K562 (cell line): ENCODE results near the gene RNF115. TPM values are rescaled to one million over a fixed set of nuclear protein-coding genes. Genes with fewer than 3 reads are reported as not detected.

Experiments used
- ATAC-seq: fragments of 200-7000 bp; cut with Tn5 transposase; 3 replicates; pipeline ENCODE4 v1.9.1; 2020; ENCODE audit warnings: moderate library complexity
- BruUV-seq: library from RNA; stranded (reverse); fragments of 400-500 nt; replicated peaks from 2 replicates; lab custom pipeline; 2021; lab: Mats Ljungman, UMichigan
- CTCF ChIA-PET: fragments of 300-600 bp; formaldehyde crosslinking; extraction: SDS; loops from one replicate; lab custom pipeline; 2021; ENCODE audit warnings: low intra/inter-chr PET ratio; lab: Yijun Ruan, JAX
- POLR2A ChIA-PET: fragments of 300-600, 350-650 bp; sonication (Branson Sonifier 250); formaldehyde crosslinking; extraction: SDS; loops from one replicate; lab custom pipeline; 2021; ENCODE audit warnings: antibody characterized with exemption, inconsistent platforms; lab: Yijun Ruan, JAX
- DNase-seq, 4 experiments: peaks; one replicate each; pipeline versions ENCODE4 v3.0.0 to v3.0.0-alpha.2; 2011 to 2018; ENCODE audit warnings: low spot score in 3 of 4, mixed read lengths in 3 of 4; ENCODE audit errors: extremely low read depth in 1 of 4
- FAIRE-seq: peaks from 2 replicates; lab custom pipeline; 2011; peaks lifted over from hg19 to GRCh38; lab: Jason Lieb, UNC
- H2AFZ ChIP-seq: 2 replicates; pipeline ENCODE4 v1.6.0; 2011; ENCODE audit warnings: low read depth, low read length, control low read depth, inconsistent platforms
- H3K27ac ChIP-seq: fragments of 200-600 bp; 3 replicates; pipeline ENCODE4 v1.8.0; 2011; ENCODE audit warnings: low read depth, mild to moderate bottlenecking, control low read depth, inconsistent platforms, low read length, moderate library complexity, mixed read lengths; ENCODE audit errors: extremely low read depth
- H3K27me3 ChIP-seq, 2 experiments: fragments of 300-600 bp in 1 of 2; 2 replicates in 1 of 2; 3 replicates in 1 of 2; pipeline versions ENCODE4 v1.6.0 to v1.8.0; 2011; ENCODE audit warnings: inconsistent platforms in 2 of 2, low read length in 2 of 2, mild to moderate bottlenecking in 1 of 2, mixed read lengths in 1 of 2, moderate library complexity in 1 of 2; ENCODE audit not compliant: control insufficient read depth in 2 of 2, insufficient read depth in 2 of 2
- H3K36me3 ChIP-seq: fragments of 300-600 bp; 3 replicates; pipeline ENCODE4 v1.8.0; 2011; ENCODE audit warnings: mild to moderate bottlenecking, low read length, inconsistent platforms; ENCODE audit not compliant: control insufficient read depth, insufficient read depth
- H3K4me1 ChIP-seq, 2 experiments: fragments of 200-600 bp in 1 of 2; replicated peaks in 1 of 2; 2 replicates in 1 of 2; 3 replicates in 1 of 2; pipeline versions ENCODE4 v1.5.1 to v1.8.0; 2011; ENCODE audit warnings: inconsistent platforms in 2 of 2, low read length in 2 of 2, mild to moderate bottlenecking in 1 of 2, mixed read lengths in 1 of 2, moderate library complexity in 1 of 2; ENCODE audit not compliant: control insufficient read depth in 2 of 2, insufficient read depth in 2 of 2
- H3K4me2 ChIP-seq: 2 replicates; pipeline ENCODE4 v1.6.1; 2011; ENCODE audit warnings: low read length, control low read depth, inconsistent platforms, mixed read lengths; ENCODE audit not compliant: insufficient read depth
- H3K4me3 ChIP-seq: fragments of 200-600 bp; sonication (generic), shearing (Covaris generic); 2 replicates; pipeline ENCODE4 v1.5.1; 2016; ENCODE audit warnings: control low read depth, inconsistent platforms
- H3K79me2 ChIP-seq: fragments of 200-600 bp; 3 replicates; pipeline ENCODE4 v1.8.0; 2011; ENCODE audit warnings: low read length, inconsistent platforms; ENCODE audit not compliant: control insufficient read depth, insufficient read depth
- H3K9ac ChIP-seq, 2 experiments: 2 replicates each; pipeline versions ENCODE4 v1.6.0 to v1.6.1; 2011; ENCODE audit warnings: low read depth in 2 of 2, low read length in 2 of 2, control low read depth in 1 of 2, inconsistent platforms in 1 of 2, mild to moderate bottlenecking in 1 of 2, mixed read lengths in 1 of 2; ENCODE audit not compliant: insufficient read depth in 1 of 2
- H3K9me1 ChIP-seq: one replicate; pipeline ENCODE4 v1.6.0; 2011; ENCODE audit warnings: inconsistent platforms, mild to moderate bottlenecking, low read length, moderate library complexity; ENCODE audit not compliant: control insufficient read depth, insufficient read depth
- H3K9me3 ChIP-seq: replicated peaks from 2 replicates; pipeline ENCODE4 v1.5.1; 2011; ENCODE audit warnings: low read depth, low read length, inconsistent platforms; ENCODE audit not compliant: control insufficient read depth, insufficient read depth
- H4K20me1 ChIP-seq: replicated peaks from 2 replicates; pipeline ENCODE4 v1.6.1; 2011; ENCODE audit warnings: low read length, inconsistent platforms, mixed read lengths; ENCODE audit not compliant: control insufficient read depth, insufficient read depth
- FOXA1 ChIP-seq: fragments of 450-650 bp; IDR thresholded peaks from 2 replicates; pipeline ENCODE4 v1.6.1; 2016; ENCODE audit warnings: mild to moderate bottlenecking, borderline replicate concordance
- HDAC1 ChIP-seq, 2 experiments: fragments of 450-650 bp; IDR thresholded peaks; 2 replicates each; pipeline ENCODE4 v1.6.1; 2016 to 2017; ENCODE audit warnings: inconsistent platforms in 1 of 2, mild to moderate bottlenecking in 1 of 2, moderate library complexity in 1 of 2
- HMG20A ChIP-seq: fragments of 450-650 bp; formaldehyde crosslinking; conservative IDR thresholded peaks from 2 replicates; pipeline ENCODE4 v1.4.0; 2020; ENCODE audit warnings: mild to moderate bottlenecking, mixed read lengths
- HNRNPUL1 ChIP-seq: fragments of 200-400 bp; formaldehyde crosslinking; IDR thresholded peaks from 2 replicates; pipeline ENCODE4 v1.6.1; 2017; ENCODE audit warnings: low read length
- KAT2B ChIP-seq: IDR thresholded peaks from one replicate; pipeline ENCODE4 v1.6.1; 2012; ENCODE audit warnings: low read depth, mild to moderate bottlenecking, control low read depth, inconsistent platforms, low read length, moderate library complexity
- MYC ChIP-seq, 2 experiments: fragments of 250-450 bp in 1 of 2; sonication (Bioruptor Pico) in 1 of 2; IDR thresholded peaks; 2 replicates each; pipeline versions ENCODE4 v1.5.1 to v1.6.1; 2012 to 2021; ENCODE audit warnings: low read depth in 2 of 2, borderline replicate concordance in 1 of 2, improper control_type of control experiment in 1 of 2, low read length in 1 of 2, mild to moderate bottlenecking in 1 of 2, moderate library complexity in 1 of 2
- PML ChIP-seq: IDR thresholded peaks from 2 replicates; pipeline ENCODE4 v1.6.1; 2012; ENCODE audit warnings: low read length, inconsistent platforms
- POLR2AphosphoS2 ChIP-seq: IDR thresholded peaks from 2 replicates; pipeline ENCODE4 v1.6.1; 2012; ENCODE audit warnings: low read length, improper control_type of control experiment
- SMAD2 ChIP-seq: fragments of 150-350 bp; IDR thresholded peaks from 2 replicates; pipeline ENCODE4 v1.6.1; 2014; ENCODE audit warnings: low read depth, mild to moderate bottlenecking, low read length
- STAT5B ChIP-seq: fragments of 250-450 bp; sonication (Bioruptor Pico); IDR thresholded peaks from 2 replicates; pipeline ENCODE4 v1.8.0; 2021; ENCODE audit warnings: mild to moderate bottlenecking, inconsistent platforms
- ZNF239 ChIP-seq: fragments of 250-450 bp; sonication (Bioruptor Pico); IDR thresholded peaks from 2 replicates; pipeline ENCODE4 v1.4.0; 2020; ENCODE audit warnings: mild to moderate bottlenecking
- ZNF408 ChIP-seq: fragments of 250-450 bp; sonication (Bioruptor Pico); IDR thresholded peaks from 2 replicates; pipeline ENCODE4 v1.4.0; 2020; ENCODE audit warnings: low read depth, mild to moderate bottlenecking, moderate library complexity
- ZNF699 ChIP-seq: fragments of 250-450 bp; sonication (Bioruptor Pico); IDR thresholded peaks from 2 replicates; pipeline ENCODE4 v1.8.0; 2021; ENCODE audit warnings: mild to moderate bottlenecking, moderate library complexity; ENCODE audit not compliant: insufficient replicate concordance
- ZSCAN32 ChIP-seq: fragments of 450-650 bp; formaldehyde crosslinking; IDR thresholded peaks from 2 replicates; pipeline ENCODE4 v1.4.0; 2020; ENCODE audit warnings: mild to moderate bottlenecking, moderate library complexity
- WGBS: fragments of 100-300 bp; shearing (Covaris generic); methylation state at CpG from one replicate; pipeline ENCODE4 v1.1.6; 2016; ENCODE audit warnings: low coverage, mixed read lengths; ENCODE audit not compliant: insufficient coverage; ENCODE audit errors: missing lambda C conversion rate; 5-methylcytosine and 5-hydroxymethylcytosine counted together
- in situ Hi-C: fragments of 300-500 bp; cut with MboI; formaldehyde crosslinking; loops from 4 replicates; pipeline ENCODE4 v1.15.0; 2018; ENCODE audit warnings: inconsistent platforms, mixed read lengths
- intact Hi-C: fragments of 100-400 bp; cut with micrococcal nuclease; formaldehyde crosslinking; loops from 2 replicates; pipeline ENCODE4 v1.14.2; 2022
- polyA plus RNA-seq, 8 experiments: library from polyadenylated mRNA; depleted of rRNA in 4 of 8; stranded (reverse) in 5 of 8; unstranded in 3 of 8; fragments of >200 nt; fragmentation: Nextera tagmentation in 2 of 8; fragmentation: Illumina TruSeq in 1 of 8; extraction: Ambion mirVana in 2 of 8; extraction: Trizol in 1 of 8; gene quantifications; 2 replicates each; pipeline versions ENCODE4 v1.2.1 to v1.2.3, GENCODE V29; 2011 to 2014; ENCODE audit warnings: inconsistent platforms in 1 of 8, missing spikeins in 1 of 8
- total RNA-seq, 7 experiments: library from RNA; depleted of rRNA in 6 of 7; stranded (reverse); fragments of >200 nt in 6 of 7; fragmentation: Illumina TruSeq in 2 of 7; extraction: Trizol in 2 of 7; gene quantifications; 2 replicates each; pipeline versions ENCODE4 v1.2.1 to v1.2.3, GENCODE V29; 2011 to 2021; ENCODE audit warnings: low replicate concordance in 1 of 7
- TF ChIP-seq, protein P1 (sequence below), 3 experiments: IDR thresholded peaks in 2 of 3; conservative IDR thresholded peaks in 1 of 3; 2 replicates each; pipeline ENCODE4 v1.5.1; 2011 to 2012; ENCODE audit warnings: low read length in 3 of 3, mild to moderate bottlenecking in 3 of 3, control low read depth in 2 of 3, improper control_type of control experiment in 1 of 3, inconsistent platforms in 1 of 3, low read depth in 1 of 3, mixed read lengths in 1 of 3, moderate library complexity in 1 of 3; ENCODE audit not compliant: insufficient read depth in 2 of 3

The RNF115 gene
- total and polyA plus RNA-seq, 9 of the 15 experiments (the other 6 are each of a cell fraction or from before 2014, with no cell fraction given): 1.9 to 14.3 (median 9.5) TPM

GRCh38 chr1:145740269-145740668, 83.6 kb downstream of the RNF115 start:
- H3K9me1 ChIP-seq: no peaks in the 10 kb centered on the region
- H3K4me2 ChIP-seq: no peak overlapping the region
- H3K36me3 ChIP-seq: peaks cover 27% of the 10 kb centered on the region
- H3K4me1 ChIP-seq: no peaks in the 10 kb centered on the region
- no peak for TF ChIP-seq STAT5B (CRISPR knock-in tag)
- no peak for TF ChIP-seq HNRNPUL1
- no peak for TF ChIP-seq ZNF408 (CRISPR knock-in tag)
- TF ChIP-seq ZNF699 (CRISPR knock-in tag): no peak
- TF ChIP-seq POLR2AphosphoS2: no peak
- no peak for TF ChIP-seq HDAC1 (IDR thresholded peaks at IDR 0.05)
- no peak for TF ChIP-seq PML
- TF ChIP-seq, protein P1, sequence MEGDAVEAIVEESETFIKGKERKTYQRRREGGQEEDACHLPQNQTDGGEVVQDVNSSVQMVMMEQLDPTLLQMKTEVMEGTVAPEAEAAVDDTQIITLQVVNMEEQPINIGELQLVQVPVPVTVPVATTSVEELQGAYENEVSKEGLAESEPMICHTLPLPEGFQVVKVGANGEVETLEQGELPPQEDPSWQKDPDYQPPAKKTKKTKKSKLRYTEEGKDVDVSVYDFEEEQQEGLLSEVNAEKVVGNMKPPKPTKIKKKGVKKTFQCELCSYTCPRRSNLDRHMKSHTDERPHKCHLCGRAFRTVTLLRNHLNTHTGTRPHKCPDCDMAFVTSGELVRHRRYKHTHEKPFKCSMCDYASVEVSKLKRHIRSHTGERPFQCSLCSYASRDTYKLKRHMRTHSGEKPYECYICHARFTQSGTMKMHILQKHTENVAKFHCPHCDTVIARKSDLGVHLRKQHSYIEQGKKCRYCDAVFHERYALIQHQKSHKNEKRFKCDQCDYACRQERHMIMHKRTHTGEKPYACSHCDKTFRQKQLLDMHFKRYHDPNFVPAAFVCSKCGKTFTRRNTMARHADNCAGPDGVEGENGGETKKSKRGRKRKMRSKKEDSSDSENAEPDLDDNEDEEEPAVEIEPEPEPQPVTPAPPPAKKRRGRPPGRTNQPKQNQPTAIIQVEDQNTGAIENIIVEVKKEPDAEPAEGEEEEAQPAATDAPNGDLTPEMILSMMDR (IDR thresholded peaks at IDR 0.05 in 2 of 3, conservative IDR thresholded peaks at IDR 0.05 in 1 of 3; ENCODE audit: insufficient read depth in 2 of 3, low read depth in 1 of 3, low read length in 3 of 3): no peak
- no peak for TF ChIP-seq KAT2B
- TF ChIP-seq MYC (IDR thresholded peaks at IDR 0.05; ENCODE audit: low read depth, low read length): no peak
- no peak for TF ChIP-seq MYC (CRISPR knock-in tag; IDR thresholded peaks at IDR 0.05; ENCODE audit: borderline replicate concordance, low read depth)
- no peak for TF ChIP-seq HMG20A
- TF ChIP-seq FOXA1: no peak
- TF ChIP-seq SMAD2: no peak
- no peak for TF ChIP-seq ZSCAN32
- TF ChIP-seq ZNF239 (CRISPR knock-in tag): no peak
- 45% methylated on average over 4 of the region's 4 CpGs for WGBS
- no peaks in the 10 kb centered on the region for H3K9me3 ChIP-seq
- no peak overlapping the region for H3K27ac ChIP-seq
- intact Hi-C loops: loop anchor here (10.0 kb wide), 1 partner anchor 85 kb away; the partner anchor contains the start of genes POLR3C and RNF115
- BruUV-seq: no TSS peak
- CTCF ChIA-PET: no interaction called here
- H3K4me3 ChIP-seq: no peak overlapping the region
- H3K9ac ChIP-seq: no peak overlapping the region
- DNase-seq (no peak), ATAC-seq (no peak), FAIRE-seq (no peak)
- POLR2A ChIA-PET: interaction anchor here (0.6 kb wide), 1 partner anchor 11 kb away, joined by 3 read pairs; no protein-coding TSS in a partner anchor
- in situ Hi-C loops: no loop called here
- no peaks in the 10 kb centered on the region for H4K20me1 ChIP-seq
- no peak overlapping the region for H2AFZ ChIP-seq
- H3K27me3 ChIP-seq: no peaks in the 10 kb centered on the region
- no peaks in the 10 kb centered on the region for H3K79me2 ChIP-seq
